ENCODE measurements around the gene PBX3. TPM values are rescaled to one million over a fixed set of nuclear protein-coding genes. Genes with fewer than 3 reads are reported as not detected.

The PBX3 gene
- total and polyA plus RNA-seq, 2 donors = 39.1 to 137 TPM

- Histone ChIP-seq H3K4me3 (ENCODE audit: low read depth, low read length) (no peak overlapping the region), H3K36me3 (ENCODE audit: insufficient read depth) (no peaks in the 10 kb centered on the region), H3K4me1 (ENCODE audit: insufficient read depth) (no peaks in the 10 kb centered on the region), H3K27ac (ENCODE audit: low read depth) (no peak overlapping the region)
- no peak for DNase-seq (ENCODE audit: extremely low spot score)
- 84% methylated on average over 2 of the region's 2 CpGs for WGBS
Measured at GRCh38 chr9:125831054-125831453, 83.9 kb downstream of the PBX3 start.

- DNase-seq (ENCODE audit: extremely low spot score) = no peak
- no peak overlapping the region for H3K4me3 ChIP-seq (ENCODE audit: low read depth, low read length)
- no peaks in the 10 kb centered on the region for H3K4me1 ChIP-seq (ENCODE audit: insufficient read depth)
- H3K27ac ChIP-seq (ENCODE audit: low read depth) = no peak overlapping the region
- no peaks in the 10 kb centered on the region for H3K36me3 ChIP-seq (ENCODE audit: insufficient read depth)
- 91% methylated on average over 1 of the region's 1 CpG for WGBS
Measured at GRCh38 chr9:125831616-125832015, 84.4 kb downstream of the PBX3 start.

- WGBS = 63% methylated on average over 1 of the region's 1 CpG
- no peaks in the 10 kb centered on the region for H3K4me1 ChIP-seq (ENCODE audit: insufficient read depth)
- H3K27ac ChIP-seq (ENCODE audit: low read depth) = no peak overlapping the region
- DNase-seq (ENCODE audit: extremely low spot score) = no peak
- H3K36me3 ChIP-seq (ENCODE audit: insufficient read depth) = no peaks in the 10 kb centered on the region
- H3K4me3 ChIP-seq (ENCODE audit: low read depth, low read length) = no peak overlapping the region
Measured at GRCh38 chr9:125835655-125836054, 88.5 kb downstream of the PBX3 start.

DNA sequence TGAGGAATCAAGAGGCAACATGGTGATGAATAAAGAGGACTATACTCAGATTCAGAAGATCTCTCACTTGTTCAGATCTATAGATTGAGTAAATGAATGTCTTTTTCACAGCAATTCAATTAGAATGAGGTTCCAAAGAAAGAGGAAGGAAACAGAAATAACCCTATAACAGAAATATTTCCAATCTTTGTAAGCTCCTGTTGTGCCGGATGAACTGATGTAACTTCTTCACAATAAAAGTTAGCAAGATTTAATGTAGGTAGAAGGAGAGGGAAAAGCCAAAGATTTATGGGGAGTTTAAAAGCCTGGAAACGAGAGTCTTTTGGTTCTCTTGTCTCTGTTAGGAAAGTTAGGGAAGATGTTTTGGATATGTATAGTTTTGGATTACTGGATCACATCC is 92.1 kb downstream of the PBX3 start:
- no peak overlapping the region for H3K27ac ChIP-seq (ENCODE audit: low read depth)
- WGBS = 52% methylated on average over 2 of the region's 2 CpGs

GRCh38 chr9:125841444-125841843 is 94.3 kb downstream of the PBX3 start:
- DNase-seq (ENCODE audit: extremely low spot score) = no peak
- no peaks in the 10 kb centered on the region for H3K36me3 ChIP-seq (ENCODE audit: insufficient read depth)
- H3K4me1 ChIP-seq (ENCODE audit: insufficient read depth) = no peaks in the 10 kb centered on the region
- 95% methylated on average over 1 of the region's 1 CpG for WGBS
- H3K4me3 ChIP-seq (ENCODE audit: low read depth, low read length) = no peak overlapping the region
- no peak overlapping the region for H3K27ac ChIP-seq (ENCODE audit: low read depth)

More for the DNA sequence above, 92.1 kb downstream of the PBX3 start:
- Histone ChIP-seq H3K36me3 (ENCODE audit: insufficient read depth) (no peaks in the 10 kb centered on the region), H3K4me1 (ENCODE audit: insufficient read depth) (no peaks in the 10 kb centered on the region), H3K4me3 (ENCODE audit: low read depth, low read length) (no peak overlapping the region)
- no peak for DNase-seq (ENCODE audit: extremely low spot score)

DNA sequence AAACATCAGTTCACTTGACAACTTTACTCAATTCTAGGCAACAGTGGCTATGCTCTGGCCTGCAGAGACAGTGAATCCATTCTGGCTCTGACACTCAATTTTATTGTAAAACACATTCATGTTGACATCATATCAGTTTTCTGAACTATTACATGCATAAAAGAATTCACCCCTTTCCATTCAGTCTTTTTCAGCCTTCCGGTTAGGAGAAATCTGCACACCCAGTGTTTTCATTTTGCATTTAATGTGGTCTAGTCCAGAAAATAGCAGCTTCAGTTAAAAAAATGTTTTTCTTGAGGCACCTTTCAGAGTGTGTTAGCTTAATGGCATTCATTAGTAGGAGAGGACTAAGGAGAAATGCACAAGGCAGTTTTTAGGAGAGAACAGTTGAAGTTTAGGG is 95.1 kb downstream of the PBX3 start:
- Histone ChIP-seq H3K4me1 (ENCODE audit: insufficient read depth) (no peaks in the 10 kb centered on the region), H3K27ac (ENCODE audit: low read depth) (no peak overlapping the region), H3K4me3 (ENCODE audit: low read depth, low read length) (no peak overlapping the region), H3K36me3 (ENCODE audit: insufficient read depth) (no peaks in the 10 kb centered on the region)
- DNase-seq (ENCODE audit: extremely low spot score) = no peak
- WGBS = 77% methylated on average over 1 of the region's 1 CpG

GRCh38 chr9:125843646-125844045 is 96.5 kb downstream of the PBX3 start:
- Histone ChIP-seq H3K4me3 (ENCODE audit: low read depth, low read length) (no peak overlapping the region), H3K4me1 (ENCODE audit: insufficient read depth) (no peaks in the 10 kb centered on the region), H3K36me3 (ENCODE audit: insufficient read depth) (no peaks in the 10 kb centered on the region), H3K27ac (ENCODE audit: low read depth) (no peak overlapping the region)
- WGBS = 51% methylated on average over 5 of the region's 5 CpGs
- peak; percentile 45 for DNase-seq (ENCODE audit: extremely low spot score)

GRCh38 chr9:125844611-125845010 is 97.4 kb downstream of the PBX3 start:
- Histone ChIP-seq H3K36me3 (ENCODE audit: insufficient read depth) (no peaks in the 10 kb centered on the region), H3K4me3 (ENCODE audit: low read depth, low read length) (no peak overlapping the region), H3K27ac (ENCODE audit: low read depth) (no peak overlapping the region), H3K4me1 (ENCODE audit: insufficient read depth) (no peaks in the 10 kb centered on the region)
- no peak for DNase-seq (ENCODE audit: extremely low spot score)
- WGBS = 93% methylated on average over 3 of the region's 3 CpGs

DNA sequence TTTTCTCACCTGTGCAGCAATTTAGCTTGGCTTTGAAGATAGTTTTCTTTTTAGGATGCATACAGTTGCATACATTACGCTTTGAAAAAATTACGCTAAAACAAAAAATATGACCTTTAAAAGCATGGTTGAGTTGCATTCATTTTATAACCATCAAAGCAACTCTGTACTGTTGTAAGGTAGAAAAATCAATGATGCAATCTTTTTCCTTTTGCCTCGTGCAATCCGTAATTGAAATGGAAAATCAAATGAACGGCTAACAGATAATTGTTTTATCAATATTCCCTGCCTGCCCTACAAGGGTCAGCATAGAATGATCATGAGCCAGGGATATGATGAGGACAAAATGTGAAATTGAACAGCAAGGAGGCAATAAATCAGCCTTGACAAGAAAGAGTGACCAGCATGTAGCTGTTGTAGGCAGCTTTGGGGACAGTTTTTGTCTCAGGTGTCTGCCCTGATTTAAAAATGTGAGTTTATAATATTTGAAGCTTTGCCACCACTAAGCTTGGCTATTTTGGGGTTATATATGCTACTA is 98.2 kb downstream of the PBX3 start:
- Histone ChIP-seq H3K4me3 (ENCODE audit: low read depth, low read length) (no peak overlapping the region), H3K4me1 (ENCODE audit: insufficient read depth) (no peaks in the 10 kb centered on the region), H3K36me3 (ENCODE audit: insufficient read depth) (no peaks in the 10 kb centered on the region), H3K27ac (ENCODE audit: low read depth) (no peak overlapping the region)
- 96% methylated on average over 5 of the region's 5 CpGs for WGBS
- no peak for DNase-seq (ENCODE audit: extremely low spot score)

DNA sequence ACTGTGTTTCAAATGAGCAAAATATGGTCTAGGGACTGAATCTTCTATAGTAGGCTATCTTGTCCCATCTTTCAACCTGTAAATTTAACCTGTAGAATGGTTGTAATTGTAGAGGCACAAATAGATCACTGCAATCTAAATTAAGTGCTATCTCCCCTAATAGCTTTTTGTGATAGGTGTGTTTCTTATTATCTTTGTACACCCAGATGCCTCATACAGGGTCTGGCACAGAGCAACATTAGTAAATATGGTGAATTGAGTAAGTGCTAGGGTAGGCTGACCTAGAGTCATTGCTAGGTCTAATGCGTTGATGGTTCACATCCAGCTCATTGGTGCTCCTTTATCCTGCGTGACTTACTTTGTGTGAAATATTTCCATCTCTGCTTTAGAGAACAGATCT is 100.6 kb downstream of the PBX3 start:
- 68% methylated on average over 2 of the region's 2 CpGs for WGBS
- Histone ChIP-seq H3K36me3 (ENCODE audit: insufficient read depth) (no peaks in the 10 kb centered on the region), H3K4me3 (ENCODE audit: low read depth, low read length) (no peak overlapping the region), H3K27ac (ENCODE audit: low read depth) (no peak overlapping the region), H3K4me1 (ENCODE audit: insufficient read depth) (no peaks in the 10 kb centered on the region)
- no peak for DNase-seq (ENCODE audit: extremely low spot score)

GRCh38 chr9:125850106-125850632 is 103.0 kb downstream of the PBX3 start:
- H3K4me1 ChIP-seq (ENCODE audit: insufficient read depth) = no peaks in the 10 kb centered on the region
- no peak overlapping the region for H3K27ac ChIP-seq (ENCODE audit: low read depth)
- DNase-seq (ENCODE audit: extremely low spot score) = no peak
- 95% methylated on average over 3 of the region's 3 CpGs for WGBS
- no peaks in the 10 kb centered on the region for H3K36me3 ChIP-seq (ENCODE audit: insufficient read depth)
- no peak overlapping the region for H3K4me3 ChIP-seq (ENCODE audit: low read depth, low read length)

DNA sequence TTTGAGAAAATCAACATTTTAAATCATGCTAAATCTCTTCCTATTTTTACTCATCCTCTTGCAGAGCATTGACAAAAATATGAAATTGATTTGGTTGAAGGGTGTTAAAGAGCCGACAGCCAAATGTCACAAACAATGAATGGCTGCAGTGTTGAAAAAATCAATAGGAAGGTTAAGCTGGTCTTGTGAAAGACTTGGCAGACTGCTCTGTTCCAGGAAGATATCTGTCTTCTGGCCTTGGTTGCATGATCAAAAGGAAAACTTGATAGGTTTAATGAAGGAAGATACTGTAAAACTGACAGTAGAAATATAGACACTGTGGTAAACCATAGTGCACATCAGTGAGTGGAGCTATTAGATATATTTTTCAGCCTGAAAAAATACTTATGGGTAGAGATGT is 103.6 kb downstream of the PBX3 start:
- no peak for DNase-seq (ENCODE audit: extremely low spot score)
- H3K4me3 ChIP-seq (ENCODE audit: low read depth, low read length) = no peak overlapping the region
- no peaks in the 10 kb centered on the region for H3K4me1 ChIP-seq (ENCODE audit: insufficient read depth)
- H3K36me3 ChIP-seq (ENCODE audit: insufficient read depth) = no peaks in the 10 kb centered on the region
- WGBS = 66% methylated on average over 1 of the region's 1 CpG
- H3K27ac ChIP-seq (ENCODE audit: low read depth) = no peak overlapping the region

GRCh38 chr9:125851979-125852378 is 104.8 kb downstream of the PBX3 start:
- no peak for DNase-seq (ENCODE audit: extremely low spot score)
- Histone ChIP-seq H3K4me3 (ENCODE audit: low read depth, low read length) (no peak overlapping the region), H3K36me3 (ENCODE audit: insufficient read depth) (no peaks in the 10 kb centered on the region), H3K27ac (ENCODE audit: low read depth) (no peak overlapping the region), H3K4me1 (ENCODE audit: insufficient read depth) (no peaks in the 10 kb centered on the region)
- 61% methylated on average over 2 of the region's 2 CpGs for WGBS

GRCh38 chr9:125852386-125852785 is 105.2 kb downstream of the PBX3 start:
- H3K27ac ChIP-seq (ENCODE audit: low read depth) = no peak overlapping the region
- H3K36me3 ChIP-seq (ENCODE audit: insufficient read depth) = no peaks in the 10 kb centered on the region
- no peaks in the 10 kb centered on the region for H3K4me1 ChIP-seq (ENCODE audit: insufficient read depth)
- H3K4me3 ChIP-seq (ENCODE audit: low read depth, low read length) = no peak overlapping the region
- DNase-seq (ENCODE audit: extremely low spot score) = no peak
- WGBS = 84% methylated on average over 2 of the region's 2 CpGs

Measured in urinary bladder (tissue), 4 donors.